ENCODE data around the gene ZNF574.

- no peak for TF ChIP-seq CTCF (IDR thresholded peaks at IDR 0.05)
- no peak for TF ChIP-seq POLR2A (IDR thresholded peaks at IDR 0.05)
- no peak for TF ChIP-seq POLR2AphosphoS5 (IDR thresholded peaks at IDR 0.05)
Observed at GRCh38 chr19:42111811-42112210, 35.8 kb downstream of the ZNF574 start.

All from prostate gland (tissue), 2 donors.